HepG2 (cell line): ENCODE data around the gene C1QTNF12. TPM values are rescaled to one million over a fixed set of nuclear protein-coding genes. Genes with fewer than 3 reads are reported as not detected.

ENCODE experiments used
- BHLHE40 ChIP-seq: IDR thresholded peaks from 2 replicates; pipeline ENCODE4 v1.6.1; 2011; ENCODE audit warnings: low read length, improper control_type of control experiment
- DDIT3 ChIP-seq: sonication (generic); formaldehyde crosslinking; IDR thresholded peaks from 2 replicates; pipeline ENCODE4 v1.4.0; 2020; ENCODE audit warnings: mild to moderate bottlenecking, missing genetic modification reagents
- HES4 ChIP-seq: sonication (generic); formaldehyde crosslinking; IDR thresholded peaks from 2 replicates; pipeline ENCODE4 v1.9.0; 2021; ENCODE audit warnings: mild to moderate bottlenecking, missing genetic modification reagents, borderline replicate concordance
- HIVEP1 ChIP-seq: sonication (generic); formaldehyde crosslinking; IDR thresholded peaks from 2 replicates; pipeline ENCODE4 v1.4.0; 2020; ENCODE audit warnings: mild to moderate bottlenecking, missing genetic modification reagents
- NR2F2 ChIP-seq: IDR thresholded peaks from 2 replicates; pipeline ENCODE4 v1.6.1; 2012; ENCODE audit warnings: low read depth, inconsistent platforms, borderline replicate concordance
- RBFOX2 ChIP-seq: fragments of 200-400 bp; formaldehyde crosslinking; IDR thresholded peaks from 2 replicates; pipeline ENCODE4 v1.6.1; 2017; ENCODE audit warnings: low read depth, mild to moderate bottlenecking, low read length
- SNAPC4 ChIP-seq: sonication (generic); formaldehyde crosslinking; IDR thresholded peaks from 2 replicates; pipeline ENCODE4 v1.4.0; 2020; ENCODE audit warnings: mild to moderate bottlenecking, missing genetic modification reagents
- TARDBP ChIP-seq: sonication (generic); formaldehyde crosslinking; IDR thresholded peaks from 2 replicates; pipeline ENCODE4 v1.8.0; 2022; ENCODE audit warnings: mild to moderate bottlenecking, missing genetic modification reagents
- TCF7 ChIP-seq: sonication (generic); IDR thresholded peaks from 2 replicates; pipeline ENCODE4 v1.6.1; 2016; ENCODE audit warnings: antibody characterized with exemption, low read depth
- ZMAT5 ChIP-seq: sonication (generic); formaldehyde crosslinking; IDR thresholded peaks from 2 replicates; pipeline ENCODE4 v1.5.0; 2020; ENCODE audit warnings: mild to moderate bottlenecking, low read depth, missing genetic modification reagents, borderline replicate concordance
- ZNF20 ChIP-seq: sonication (generic); formaldehyde crosslinking; IDR thresholded peaks from 2 replicates; pipeline ENCODE4 v1.4.0; 2020; ENCODE audit warnings: mild to moderate bottlenecking, moderate library complexity, missing genetic modification reagents
- ZNF329 ChIP-seq: sonication (generic); formaldehyde crosslinking; IDR thresholded peaks from 2 replicates; pipeline ENCODE4 v1.9.0; 2021; ENCODE audit warnings: low read depth, mild to moderate bottlenecking, missing genetic modification reagents
- ZNF382 ChIP-seq: sonication (generic); formaldehyde crosslinking; IDR thresholded peaks from 2 replicates; pipeline ENCODE4 v1.5.0; 2020; ENCODE audit warnings: missing genetic modification reagents, mild to moderate bottlenecking, borderline replicate concordance
- ZNF446 ChIP-seq: sonication (generic); formaldehyde crosslinking; IDR thresholded peaks from 2 replicates; pipeline ENCODE4 v1.5.0; 2020; ENCODE audit warnings: mild to moderate bottlenecking, missing genetic modification reagents
- ZNF552 ChIP-seq: sonication (generic); formaldehyde crosslinking; IDR thresholded peaks from 2 replicates; pipeline ENCODE4 v1.9.0; 2022; ENCODE audit warnings: missing genetic modification reagents, mild to moderate bottlenecking, borderline replicate concordance
- ZNF558 ChIP-seq: sonication (generic); formaldehyde crosslinking; IDR thresholded peaks from 2 replicates; pipeline ENCODE4 v1.9.0; 2022; ENCODE audit warnings: mild to moderate bottlenecking, missing genetic modification reagents, borderline replicate concordance
- ZNF646 ChIP-seq: sonication (generic); formaldehyde crosslinking; IDR thresholded peaks from 2 replicates; pipeline ENCODE4 v1.9.0; 2021; ENCODE audit warnings: mild to moderate bottlenecking, missing genetic modification reagents
- polyA plus RNA-seq, 8 experiments: library from polyadenylated mRNA; depleted of rRNA in 3 of 8; stranded (reverse) in 7 of 8; unstranded in 1 of 8; fragments of >200 nt; fragmentation: Illumina TruSeq in 4 of 8; extraction: Trizol in 4 of 8; gene quantifications; 2 replicates each; pipeline versions ENCODE4 v1.2.1 to v1.2.3, GENCODE V29; 2011 to 2016; ENCODE audit warnings: low read depth in 4 of 8, missing spikeins in 1 of 8, mixed read lengths in 1 of 8; ENCODE audit not compliant: insufficient read depth in 1 of 8
- total RNA-seq, 5 experiments: library from RNA; depleted of rRNA; stranded (reverse); fragments of >200 nt; fragmentation: Illumina TruSeq; extraction: Trizol; gene quantifications; 2 replicates each; pipeline ENCODE4 v1.2.3, GENCODE V29; 2016; ENCODE audit warnings: low read depth in 1 of 5

C1QTNF12 gene
- total and polyA plus RNA-seq, 2 of the 13 experiments (the other 11 are each of a cell fraction or from before 2014, with no cell fraction given), result 0.18 to 0.64 TPM

- TF ChIP-seq HES4 (no peak), NR2F2 (no peak), TCF7 (no peak), ZNF329 (CRISPR knock-in tag) (no peak), ZNF552 (CRISPR knock-in tag) (no peak), HIVEP1 (CRISPR knock-in tag) (no peak), ZNF382 (no peak), RBFOX2 (peak; percentile 14; the same call in 1 of the 2 replicates), ZNF446 (no peak), ZNF20 (CRISPR knock-in tag) (no peak), ZNF558 (0 out of 2 replicates have a peak, but pooled peaks have one; percentile 10), DDIT3 (CRISPR knock-in tag) (no peak), ZMAT5 (no peak), TARDBP (no peak), SNAPC4 (CRISPR knock-in tag) (0 out of 2 replicates have a peak, but pooled peaks have one; percentile 20), ZNF646 (CRISPR knock-in tag) (no peak), BHLHE40 (no peak)
Measured at GRCh38 chr1:1272341-1273208, 26.1 kb upstream of the C1QTNF12 start (continued).
